ENCODE results near the gene SCG3. TPM values are rescaled to one million over a fixed set of nuclear protein-coding genes. Genes with fewer than 3 reads are reported as not detected.

SCG3 gene
- total RNA-seq, 1 experiment from 2014 or later: not detected

- no peak overlapping the region for H3K4me3 ChIP-seq
- H3K36me3 ChIP-seq: no peaks in the 10 kb centered on the region
- H3K27me3 ChIP-seq: peaks cover 9% of the 10 kb centered on the region
- DNase-seq: no peak
- no peaks in the 10 kb centered on the region for H3K9me3 ChIP-seq
Observed at GRCh38 chr15:51672913-51673857, 8.1 kb upstream of the SCG3 start.

DNA sequence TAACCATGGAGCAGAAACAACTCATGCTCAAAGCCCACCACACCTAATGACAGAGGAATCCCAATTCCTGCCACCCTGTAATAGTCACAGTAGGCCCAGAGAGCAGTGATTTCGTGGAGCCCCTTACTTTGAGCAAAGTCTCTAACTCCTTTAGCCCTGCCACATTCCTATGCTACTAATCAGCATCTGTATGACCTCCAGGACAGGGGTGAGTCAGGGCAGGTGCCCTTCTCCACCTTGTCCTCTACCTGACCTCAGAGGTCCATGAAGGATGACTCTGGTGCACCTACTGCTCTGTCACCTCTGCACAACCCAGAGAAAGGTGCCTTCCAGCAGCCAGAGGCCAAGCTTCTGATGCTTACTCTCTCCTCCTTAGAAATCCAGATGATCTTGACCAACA is 6.1 kb upstream of the SCG3 start:
- no peaks in the 10 kb centered on the region for H3K36me3 ChIP-seq
- H3K9me3 ChIP-seq: no peaks in the 10 kb centered on the region
- no peak overlapping the region for H3K4me3 ChIP-seq
- DNase-seq: no peak
- no peaks in the 10 kb centered on the region for H3K27me3 ChIP-seq

DNA sequence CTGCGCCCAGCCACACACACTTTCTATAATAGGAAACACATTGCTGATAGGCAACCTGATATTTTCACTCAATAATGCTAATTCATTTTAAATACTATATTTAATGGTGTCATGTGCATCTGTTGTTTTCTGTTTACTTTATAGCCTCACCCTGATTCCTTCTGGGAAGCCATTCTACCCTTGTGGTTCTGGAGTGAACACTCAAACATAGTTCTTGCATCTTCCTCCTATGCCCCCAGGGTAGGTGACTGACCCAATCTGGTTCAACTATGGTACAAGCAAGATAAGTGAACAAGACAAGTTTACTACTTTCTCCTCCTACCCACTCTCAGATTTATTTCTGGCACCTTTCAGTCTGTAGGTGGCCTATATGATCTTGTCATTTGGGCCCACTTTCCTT is 4.3 kb upstream of the SCG3 start:
- H3K9me3 ChIP-seq: no peaks in the 10 kb centered on the region
- H3K27me3 ChIP-seq: peaks cover 7% of the 10 kb centered on the region; the same call in 1 of the 2 replicates
- H3K36me3 ChIP-seq: no peaks in the 10 kb centered on the region
- no peak overlapping the region for H3K4me3 ChIP-seq
- DNase-seq: no peak

DNA sequence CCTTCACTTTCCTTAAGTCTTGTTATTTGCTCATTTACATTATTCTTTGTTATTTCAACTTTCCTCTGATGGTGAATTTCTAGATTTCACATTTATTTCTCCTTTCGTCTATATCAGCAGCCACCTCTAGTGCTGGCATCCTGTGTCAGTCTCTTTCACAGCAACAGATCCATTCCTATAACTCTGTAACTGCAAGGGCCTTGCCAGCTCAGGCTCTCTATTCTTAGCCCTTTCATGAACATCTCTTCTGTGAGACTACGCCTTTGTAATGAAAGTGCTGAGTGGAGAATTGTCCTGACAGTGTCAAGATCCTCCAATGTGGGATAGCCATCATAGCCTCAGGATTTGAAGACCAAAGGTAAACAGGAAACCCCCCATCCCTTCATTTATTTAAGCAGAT is 3.9 kb upstream of the SCG3 start:
- H3K27me3 ChIP-seq: peaks cover 9% of the 10 kb centered on the region; the same call in 1 of the 2 replicates
- no peak overlapping the region for H3K4me3 ChIP-seq
- no peaks in the 10 kb centered on the region for H3K36me3 ChIP-seq
- DNase-seq: no peak
- no peaks in the 10 kb centered on the region for H3K9me3 ChIP-seq

- Histone ChIP-seq H3K9me3 (no peaks in the 10 kb centered on the region), H3K36me3 (no peaks in the 10 kb centered on the region), H3K27me3 (peaks cover 14% of the 10 kb centered on the region; the same call in 1 of the 2 replicates), H3K4me3 (no peak overlapping the region)
- DNase-seq: no peak
Observed at GRCh38 chr15:51678096-51678495, 3.2 kb upstream of the SCG3 start.

GRCh38 chr15:51680321-51680720 is 982 bp upstream of the SCG3 start:
- Histone ChIP-seq H3K9me3 (no peaks in the 10 kb centered on the region), H3K36me3 (no peaks in the 10 kb centered on the region), H3K27me3 (peaks cover 25% of the 10 kb centered on the region), H3K4me3 (no peak overlapping the region)
- no peak for DNase-seq

DNA sequence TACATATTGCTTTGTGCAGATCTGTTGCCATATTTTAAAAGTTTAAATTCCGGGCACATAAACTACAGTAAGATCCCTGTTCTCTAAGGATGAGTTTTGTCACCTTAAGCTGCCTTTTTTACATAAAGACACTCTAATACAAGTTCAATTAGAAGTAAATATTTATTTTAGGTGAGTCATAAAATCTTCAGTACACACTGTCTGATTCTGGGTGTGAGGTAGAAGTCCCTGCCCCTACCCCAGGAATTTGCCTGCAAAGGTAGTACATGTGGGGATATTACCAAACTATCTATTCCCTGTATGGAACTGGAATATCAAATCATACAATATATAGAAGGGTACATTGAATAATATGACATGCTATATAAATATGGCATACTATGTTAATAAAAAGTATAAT is 6.3 kb downstream of the SCG3 start:
- Histone ChIP-seq H3K4me3 (no peak overlapping the region), H3K9me3 (no peaks in the 10 kb centered on the region), H3K27me3 (peaks cover 38% of the 10 kb centered on the region), H3K36me3 (no peaks in the 10 kb centered on the region)
- DNase-seq: no peak

GRCh38 chr15:51688863-51689262 is 7.6 kb downstream of the SCG3 start:
- no peak for DNase-seq
- peaks cover 44% of the 10 kb centered on the region for H3K27me3 ChIP-seq
- H3K36me3 ChIP-seq: no peaks in the 10 kb centered on the region

GRCh38 chr15:51692154-51692553 is 10.9 kb downstream of the SCG3 start:
- H3K4me3 ChIP-seq: no peak overlapping the region
- DNase-seq: no peak
- no peaks in the 10 kb centered on the region for H3K9me3 ChIP-seq
- no peaks in the 10 kb centered on the region for H3K36me3 ChIP-seq
- peaks cover 33% of the 10 kb centered on the region for H3K27me3 ChIP-seq

More at GRCh38 chr15:51688863-51689262, 7.6 kb downstream of the SCG3 start:
- no peak overlapping the region for H3K4me3 ChIP-seq
- H3K9me3 ChIP-seq: no peaks in the 10 kb centered on the region

DNA sequence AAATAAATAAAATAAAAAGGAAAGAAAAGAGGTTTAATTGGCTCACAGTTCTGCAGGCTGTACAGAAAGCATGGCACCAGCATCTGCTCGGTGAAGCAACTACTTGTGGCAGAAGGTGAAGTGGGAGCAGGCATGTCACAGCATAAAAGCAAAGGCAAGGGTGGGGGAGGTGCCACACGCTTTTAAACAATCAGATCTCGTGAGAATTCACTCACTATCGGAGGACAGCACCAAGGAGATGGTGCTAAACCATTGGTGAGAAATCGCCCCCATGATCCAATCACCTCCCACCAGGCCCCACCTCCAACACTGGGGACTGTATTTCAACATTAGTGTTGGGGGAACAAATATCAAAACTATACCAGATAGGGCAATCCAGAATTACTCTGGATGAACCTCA is 15.3 kb downstream of the SCG3 start:
- H3K9me3 ChIP-seq: no peaks in the 10 kb centered on the region
- no peaks in the 10 kb centered on the region for H3K36me3 ChIP-seq
- H3K27me3 ChIP-seq: peaks cover 46% of the 10 kb centered on the region
- no peak for DNase-seq
- H3K4me3 ChIP-seq: no peak overlapping the region

GRCh38 chr15:51697163-51697562 is 15.9 kb downstream of the SCG3 start:
- H3K4me3 ChIP-seq: no peak overlapping the region
- no peaks in the 10 kb centered on the region for H3K36me3 ChIP-seq
- no peak for DNase-seq

DNA sequence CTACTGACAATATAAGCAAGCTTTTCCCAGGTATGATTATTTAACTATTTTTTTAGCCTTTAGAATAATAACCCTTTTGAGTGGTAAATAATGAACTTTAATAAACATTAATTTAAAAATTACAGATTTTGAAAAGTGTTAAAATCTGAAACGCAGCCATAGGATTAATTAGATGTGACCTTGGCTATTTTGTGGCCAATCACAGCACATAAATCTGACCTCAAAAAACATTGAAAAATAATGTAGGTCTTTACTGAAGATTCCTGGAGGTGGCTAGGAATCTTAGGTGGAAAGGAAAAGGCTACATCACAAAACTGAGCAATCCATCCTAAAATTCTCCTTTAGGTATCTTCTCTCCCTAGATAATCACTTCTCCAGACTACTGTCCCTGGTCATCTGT is 18.1 kb downstream of the SCG3 start:
- DNase-seq: no peak
- Histone ChIP-seq H3K9me3 (no peaks in the 10 kb centered on the region), H3K4me3 (no peak overlapping the region), H3K27me3 (peaks cover 28% of the 10 kb centered on the region), H3K36me3 (no peaks in the 10 kb centered on the region)

More at GRCh38 chr15:51697163-51697562, 15.9 kb downstream of the SCG3 start:
- peaks cover 40% of the 10 kb centered on the region for H3K27me3 ChIP-seq
- no peaks in the 10 kb centered on the region for H3K9me3 ChIP-seq

GRCh38 chr15:51702710-51703109 is 21.4 kb downstream of the SCG3 start:
- Histone ChIP-seq H3K4me3 (no peak overlapping the region), H3K36me3 (no peaks in the 10 kb centered on the region), H3K27me3 (peaks cover 28% of the 10 kb centered on the region), H3K9me3 (no peaks in the 10 kb centered on the region)
- DNase-seq: no peak

DNA sequence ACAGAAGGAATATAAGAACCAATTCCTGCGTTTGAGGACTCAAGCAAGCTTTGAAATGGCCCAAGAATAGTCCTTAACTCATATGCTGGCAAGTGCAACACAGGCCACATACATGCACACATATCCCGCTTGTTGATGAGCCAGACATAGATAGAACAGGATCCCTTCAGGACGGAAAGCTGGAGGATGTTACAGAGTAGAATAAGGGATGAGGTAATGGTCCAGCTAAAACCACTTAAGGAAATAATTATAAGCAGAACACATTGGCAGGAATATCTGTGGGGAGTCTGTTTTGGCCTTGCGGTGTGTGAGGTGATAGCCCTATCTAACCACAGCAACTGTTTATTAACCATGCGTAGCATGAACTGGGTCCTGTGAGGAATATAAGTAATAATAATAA is 25.0 kb downstream of the SCG3 start:
- no peak for DNase-seq
- Histone ChIP-seq H3K36me3 (no peaks in the 10 kb centered on the region), H3K4me3 (no peak overlapping the region), H3K9me3 (no peaks in the 10 kb centered on the region), H3K27me3 (peaks cover 3% of the 10 kb centered on the region)

DNA sequence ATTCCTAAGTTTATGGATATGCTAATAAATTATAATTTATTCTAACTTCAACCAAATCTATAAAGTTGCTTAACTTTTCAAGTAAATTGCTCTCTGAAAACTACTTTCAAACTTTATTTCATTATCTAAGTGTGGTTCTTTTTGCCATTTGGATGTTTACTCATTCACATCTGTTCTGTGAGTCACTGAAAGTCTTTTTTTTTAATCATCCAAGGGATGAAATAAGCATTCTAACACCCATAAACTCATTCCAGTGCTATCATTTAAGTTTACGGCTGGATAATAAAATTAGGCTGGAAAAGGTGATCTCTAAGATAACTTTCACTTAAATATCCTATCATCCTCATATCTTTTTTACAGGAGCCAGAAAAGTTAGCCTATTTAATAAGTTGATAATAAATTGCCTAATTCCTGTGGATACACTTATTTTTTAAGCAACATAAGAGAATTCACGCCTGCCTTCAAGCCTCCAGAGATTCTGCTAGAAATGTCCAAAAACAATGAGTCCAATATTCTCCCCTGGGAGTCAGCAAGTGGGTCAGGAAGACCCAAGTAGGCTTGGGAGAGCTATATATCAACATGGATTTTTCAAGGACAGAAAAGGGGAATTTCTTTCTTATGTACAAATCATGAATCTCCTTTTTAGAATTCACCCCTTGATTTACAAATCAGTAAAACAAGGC is 25.8 kb downstream of the SCG3 start:
- no peaks in the 10 kb centered on the region for H3K36me3 ChIP-seq
- no peaks in the 10 kb centered on the region for H3K9me3 ChIP-seq
- peaks cover 3% of the 10 kb centered on the region; the same call in 1 of the 2 replicates for H3K27me3 ChIP-seq
- no peak for DNase-seq
- H3K4me3 ChIP-seq: no peak overlapping the region

GRCh38 chr15:51708013-51708412 is 26.7 kb downstream of the SCG3 start:
- H3K36me3 ChIP-seq: no peaks in the 10 kb centered on the region
- H3K4me3 ChIP-seq: no peak overlapping the region
- DNase-seq: no peak
- no peaks in the 10 kb centered on the region for H3K9me3 ChIP-seq
- H3K27me3 ChIP-seq: peaks cover 3% of the 10 kb centered on the region; the same call in 1 of the 2 replicates

DNA sequence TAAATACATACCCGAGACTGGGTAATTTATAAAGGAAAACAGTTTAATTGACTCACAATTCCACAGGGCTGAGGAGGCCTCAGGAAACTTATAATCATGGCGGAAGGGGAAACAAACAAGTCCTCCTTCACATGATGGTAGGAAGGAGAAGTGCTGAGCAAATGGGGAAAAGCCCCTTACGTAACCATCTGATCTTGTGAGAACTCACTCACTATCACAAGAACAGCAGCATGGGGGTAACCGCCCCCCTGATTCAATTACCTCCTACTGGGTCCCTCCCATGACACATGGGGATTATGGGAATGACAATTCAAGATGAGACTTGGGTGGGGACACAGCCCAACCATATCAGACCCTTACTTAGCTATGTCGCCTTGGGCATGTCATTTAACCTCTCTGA is 27.7 kb downstream of the SCG3 start:
- DNase-seq: no peak
- Histone ChIP-seq H3K36me3 (no peaks in the 10 kb centered on the region), H3K27me3 (no peaks in the 10 kb centered on the region), H3K4me3 (no peak overlapping the region), H3K9me3 (no peaks in the 10 kb centered on the region)
